Endothelial cell of umbilical vein (primary cell): ENCODE results near the gene ZNF302. TPM values are rescaled to one million over a fixed set of nuclear protein-coding genes. Genes with fewer than 3 reads are reported as not detected.

Source experiments
- BruUV-seq: library from RNA; stranded (reverse); fragments of 400-500 nt; replicated peaks from 2 replicates; lab custom pipeline; 2021; lab: Mats Ljungman, UMichigan
- CTCF ChIA-PET: fragments of 300-600, 350-600 bp; sonication (Branson Sonifier 250); formaldehyde crosslinking; loops from one replicate; lab custom pipeline; 2021; ENCODE audit warnings: antibody characterized with exemption, inconsistent platforms; lab: Charles Lee
- POLR2A ChIA-PET: fragments of 300-600, 350-600 bp; sonication (Branson Sonifier 250); formaldehyde crosslinking; loops from one replicate; lab custom pipeline; 2021; ENCODE audit warnings: antibody characterized with exemption, inconsistent platforms; lab: Charles Lee
- DNase-seq: peaks from one replicate; pipeline ENCODE4 v3.0.0-alpha.2; 2011; ENCODE audit warnings: low read depth, low spot score
- FAIRE-seq: peaks from 2 replicates; lab custom pipeline; 2011; peaks lifted over from hg19 to GRCh38; lab: Jason Lieb, UNC
- H2AFZ ChIP-seq: 2 replicates; pipeline ENCODE4 v1.6.0; 2012; ENCODE audit warnings: low read depth, low read length, control low read depth, inconsistent platforms
- H3K27ac ChIP-seq: 2 replicates; pipeline ENCODE4 v1.5.1; 2011; ENCODE audit warnings: low read depth, mild to moderate bottlenecking, control low read depth, low read length, moderate library complexity; ENCODE audit not compliant: insufficient read depth
- H3K27me3 ChIP-seq, 2 experiments: 2 replicates each; pipeline versions ENCODE4 v1.6.0 to v1.6.1; 2011; ENCODE audit warnings: low read length in 2 of 2, mixed read lengths in 1 of 2; ENCODE audit not compliant: control insufficient read depth in 2 of 2, insufficient read depth in 2 of 2
- H3K36me3 ChIP-seq, 2 experiments: 2 replicates in 1 of 2; 3 replicates in 1 of 2; pipeline ENCODE4 v1.5.1; 2011; ENCODE audit warnings: low read length in 2 of 2, mild to moderate bottlenecking in 1 of 2, moderate library complexity in 1 of 2; ENCODE audit not compliant: control insufficient read depth in 2 of 2, insufficient read depth in 2 of 2; ENCODE audit errors: extremely low read depth in 1 of 2
- H3K4me1 ChIP-seq: 3 replicates; pipeline ENCODE4 v1.5.1; 2011; ENCODE audit warnings: mild to moderate bottlenecking, low read length; ENCODE audit not compliant: control insufficient read depth, insufficient read depth; ENCODE audit errors: extremely low read depth
- H3K4me2 ChIP-seq: 2 replicates; pipeline ENCODE4 v1.6.1; 2011; ENCODE audit warnings: low read length, control low read depth, mixed read lengths; ENCODE audit not compliant: insufficient read depth
- H3K4me3 ChIP-seq, 3 experiments: fragments of 200-600 bp in 1 of 3; sonication (generic), shearing (Covaris generic) in 1 of 3; replicated peaks in 1 of 3; 2 replicates each; pipeline ENCODE4 v1.5.1; 2011 to 2016; ENCODE audit warnings: control low read depth in 3 of 3, low read length in 3 of 3, mild to moderate bottlenecking in 2 of 3, inconsistent platforms in 1 of 3, low read depth in 1 of 3, moderate library complexity in 1 of 3; ENCODE audit not compliant: insufficient read depth in 1 of 3
- H3K79me2 ChIP-seq: 2 replicates; pipeline ENCODE4 v1.6.0; 2012; ENCODE audit warnings: low read length, inconsistent platforms; ENCODE audit not compliant: control insufficient read depth, insufficient read depth
- H3K9ac ChIP-seq: replicated peaks from 2 replicates; pipeline ENCODE3; 2011; ENCODE audit warnings: low read length, control low read depth; ENCODE audit not compliant: insufficient read depth; ENCODE audit errors: extremely low read depth
- H3K9me1 ChIP-seq: replicated peaks from 3 replicates; pipeline ENCODE4 v1.6.0; 2011; ENCODE audit warnings: mild to moderate bottlenecking, low read length; ENCODE audit not compliant: control insufficient read depth, insufficient read depth; ENCODE audit errors: extremely low read depth
- H3K9me3 ChIP-seq: replicated peaks from 2 replicates; pipeline ENCODE4 v1.5.1; 2012; ENCODE audit warnings: low read length, inconsistent platforms; ENCODE audit not compliant: control insufficient read depth, insufficient read depth
- H4K20me1 ChIP-seq: replicated peaks from 2 replicates; pipeline ENCODE3; 2011; ENCODE audit warnings: mild to moderate bottlenecking, low read length; ENCODE audit not compliant: control insufficient read depth, insufficient read depth; ENCODE audit errors: extremely low read depth
- CTCF ChIP-seq, 2 donors: IDR thresholded peaks; 1 replicate in 1 of 2; 2 replicates in 1 of 2; pipeline ENCODE4 v1.5.1; 2011; ENCODE audit warnings: low read length in 2 of 2, mild to moderate bottlenecking in 2 of 2, moderate library complexity in 2 of 2, control low read depth in 1 of 2, inconsistent platforms in 1 of 2, low read depth in 1 of 2; ENCODE audit not compliant: insufficient read depth in 1 of 2; ENCODE audit errors: extremely low read depth in 1 of 2
- EZH2 ChIP-seq: IDR thresholded peaks from 2 replicates; pipeline ENCODE4 v1.6.1; 2012; ENCODE audit warnings: borderline replicate concordance, low read depth, mild to moderate bottlenecking, moderate library complexity, low read length, inconsistent platforms; ENCODE audit not compliant: severe bottlenecking
- FOS ChIP-seq: IDR thresholded peaks from 2 replicates; pipeline ENCODE4 v1.6.1; 2011; ENCODE audit warnings: mild to moderate bottlenecking, low read length, moderate library complexity, borderline replicate concordance; ENCODE audit not compliant: insufficient read depth
- JUN ChIP-seq: IDR thresholded peaks from 2 replicates; pipeline ENCODE4 v1.6.1; 2011; ENCODE audit warnings: borderline replicate concordance, low read depth; ENCODE audit not compliant: insufficient read length, insufficient read depth
- MAX ChIP-seq: IDR thresholded peaks from 2 replicates; pipeline ENCODE4 v1.6.1; 2011; ENCODE audit not compliant: insufficient read depth, insufficient read length
- MYC ChIP-seq: IDR thresholded peaks from one replicate; pipeline ENCODE4 v1.6.1; 2011; ENCODE audit warnings: mild to moderate bottlenecking, low read depth, low read length
- POLR2A ChIP-seq: IDR thresholded peaks from 2 replicates; pipeline ENCODE4 v1.6.1; 2012; ENCODE audit warnings: low read depth, mild to moderate bottlenecking, control low read depth, low read length
- POLR2AphosphoS5 ChIP-seq: IDR thresholded peaks from 2 replicates; pipeline ENCODE4 v1.6.1; 2012; ENCODE audit warnings: low read depth, mild to moderate bottlenecking, control low read depth, low read length, moderate library complexity; ENCODE audit not compliant: insufficient read depth
- dilution Hi-C: fragments of 300-500 bp; cut with MboI; formaldehyde crosslinking; loops from one replicate; pipeline ENCODE4 v1.15.0; 2019; ENCODE audit warnings: low sequenced_read_pairs; ENCODE audit not compliant: extremely low pct_ligation_motif_present
- intact Hi-C: fragments of 100-400 bp; cut with micrococcal nuclease; formaldehyde crosslinking; loops from one replicate; pipeline ENCODE4 v1.10.0; 2022
- polyA plus RNA-seq, 4 experiments: library from polyadenylated mRNA; depleted of rRNA in 3 of 4; stranded (reverse) in 3 of 4; unstranded in 1 of 4; fragments of >200 nt; gene quantifications; 2 replicates each; pipeline versions ENCODE4 v1.2.1 to v1.2.3, GENCODE V29; 2011 to 2012; ENCODE audit warnings: missing spikeins in 1 of 4
- total RNA-seq: library from RNA; stranded (reverse); gene quantifications from 2 replicates; pipeline ENCODE4 v1.2.3, GENCODE V29; 2021

Gene ZNF302
- total and polyA plus RNA-seq, 2 donors (not counting 3 experiments of a cell fraction or from before 2014, with no cell fraction given), result 8.1 to 15.6 TPM

GRCh38 chr19:34731019-34731829 is 53.7 kb downstream of the ZNF302 start:
- Histone ChIP-seq H3K79me2 (no peaks in the 10 kb centered on the region), H3K4me2 (no peak overlapping the region), H4K20me1 (no peaks in the 10 kb centered on the region), H3K36me3 (no peaks in the 10 kb centered on the region), H3K4me3 (no peak overlapping the region), H3K27ac (no peak overlapping the region), H3K27me3 (peaks cover 0 to 1% of the 10 kb centered on the region in 2 experiments), H3K9ac (no peak overlapping the region), H2AFZ (no peak overlapping the region), H3K4me1 (peaks cover 3% of the 10 kb centered on the region), H3K9me1 (no peaks in the 10 kb centered on the region), H3K9me3 (no peaks in the 10 kb centered on the region)
- no peak for TF ChIP-seq POLR2AphosphoS5
- no peak for TF ChIP-seq POLR2A
- no peak for TF ChIP-seq EZH2
- TF ChIP-seq JUN, result no peak
- TF ChIP-seq MYC, result no peak
- TF ChIP-seq CTCF (IDR thresholded peaks at IDR 0.05; ENCODE audit: extremely low read depth in 1 of 2, insufficient read depth in 1 of 2, low read depth in 1 of 2, low read length in 2 of 2), result no peak
- no peak for TF ChIP-seq FOS
- TF ChIP-seq MAX, result no peak
- ChIA-PET POLR2A (no interaction called here), CTCF (no interaction called here)
- DNase-seq, result no peak
- intact Hi-C loops (loop anchor here (10.0 kb wide), 1 partner anchor 194 kb away; the partner anchor contains the start of gene ZNF30), dilution Hi-C loops (no loop called here)
- BruUV-seq, result no TSS peak
- FAIRE-seq, result no peak
